HAP-1 (cell line): ENCODE measurements around the gene CNPY4.

Experiments
- DNase-seq, 2 experiments: peaks; one replicate each; pipeline ENCODE4 v3.0.0-alpha.2; 2016 to 2020; ENCODE audit warnings: low spot score in 2 of 2
- H3K27me3 ChIP-seq: fragments of 250-450 bp; sonication (Bioruptor Pico); 2 replicates; pipeline ENCODE4 v1.5.1; 2020; ENCODE audit warnings: low read depth, mild to moderate bottlenecking, moderate library complexity
- H3K36me3 ChIP-seq: fragments of 250-450 bp; sonication (Bioruptor Pico); replicated peaks from 2 replicates; pipeline ENCODE4 v1.5.1; 2020; ENCODE audit warnings: mild to moderate bottlenecking
- H3K4me1 ChIP-seq: fragments of 250-450 bp; sonication (Bioruptor Pico); 2 replicates; pipeline ENCODE4 v1.5.1; 2020; ENCODE audit warnings: mild to moderate bottlenecking
- H3K4me3 ChIP-seq: fragments of 250-450 bp; sonication (Bioruptor Pico); 2 replicates; pipeline ENCODE4 v1.5.1; 2020; ENCODE audit warnings: mild to moderate bottlenecking, moderate library complexity
- H3K9me3 ChIP-seq: fragments of 250-450 bp; sonication (Bioruptor Pico); 2 replicates; pipeline ENCODE4 v1.5.1; 2020; ENCODE audit warnings: mild to moderate bottlenecking, moderate library complexity
- in situ Hi-C: fragments of 300-500 bp; cut with MboI; formaldehyde crosslinking; loops from 3 replicates; pipeline ENCODE4 v1.14.3; 2020; ENCODE audit warnings: low sequenced_read_pairs, inconsistent platforms, mixed read lengths

Gene CNPY4

DNA sequence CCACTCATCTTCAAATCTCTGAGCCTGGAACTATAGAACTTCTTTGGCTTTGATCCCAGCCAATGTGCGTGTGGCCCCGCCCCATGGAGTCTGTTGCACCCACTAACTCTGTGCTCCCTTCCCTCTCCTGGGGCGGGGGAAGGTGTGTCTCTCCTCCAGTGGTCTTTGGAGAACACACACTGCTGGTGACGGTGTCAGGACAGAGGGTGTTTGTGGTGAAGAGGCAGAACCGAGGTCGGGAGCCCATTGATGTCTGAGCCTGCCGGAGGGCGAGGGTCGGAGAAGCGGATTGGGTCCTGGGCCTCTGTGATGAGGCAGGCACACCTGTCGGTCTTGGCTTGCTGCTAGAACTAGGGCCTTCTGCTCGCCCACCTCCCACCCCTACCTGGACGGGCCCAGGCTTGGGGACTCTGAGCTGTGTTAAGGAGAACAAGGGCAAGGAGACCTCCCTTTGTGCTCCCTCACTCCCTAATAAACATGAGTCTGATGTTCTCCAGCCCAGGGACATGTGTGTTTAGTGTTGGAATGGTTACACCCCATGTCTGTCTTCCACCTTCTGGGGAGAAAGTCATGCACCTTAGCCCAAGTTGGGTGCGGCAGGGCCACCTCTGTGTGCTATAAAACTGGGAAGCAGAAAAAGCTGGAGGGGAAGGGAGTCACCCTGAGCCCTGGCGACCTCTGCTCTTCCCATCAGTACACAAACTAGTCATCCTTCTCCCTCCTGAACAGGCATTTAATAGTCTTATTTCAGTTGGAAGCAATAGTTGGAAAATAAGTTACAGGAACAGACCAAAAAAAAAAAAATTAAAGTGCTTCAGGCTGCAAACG is 34.5 kb downstream of the CNPY4 start:
- Histone ChIP-seq H3K27me3 (no peaks in the 10 kb centered on the region), H3K9me3 (no peaks in the 10 kb centered on the region), H3K4me3 (no peak overlapping the region), H3K36me3 (peaks cover 59% of the 10 kb centered on the region), H3K4me1 (peaks cover 15% of the 10 kb centered on the region)
- in situ Hi-C loops: no loop called here
- DNase-seq: no peak

DNA sequence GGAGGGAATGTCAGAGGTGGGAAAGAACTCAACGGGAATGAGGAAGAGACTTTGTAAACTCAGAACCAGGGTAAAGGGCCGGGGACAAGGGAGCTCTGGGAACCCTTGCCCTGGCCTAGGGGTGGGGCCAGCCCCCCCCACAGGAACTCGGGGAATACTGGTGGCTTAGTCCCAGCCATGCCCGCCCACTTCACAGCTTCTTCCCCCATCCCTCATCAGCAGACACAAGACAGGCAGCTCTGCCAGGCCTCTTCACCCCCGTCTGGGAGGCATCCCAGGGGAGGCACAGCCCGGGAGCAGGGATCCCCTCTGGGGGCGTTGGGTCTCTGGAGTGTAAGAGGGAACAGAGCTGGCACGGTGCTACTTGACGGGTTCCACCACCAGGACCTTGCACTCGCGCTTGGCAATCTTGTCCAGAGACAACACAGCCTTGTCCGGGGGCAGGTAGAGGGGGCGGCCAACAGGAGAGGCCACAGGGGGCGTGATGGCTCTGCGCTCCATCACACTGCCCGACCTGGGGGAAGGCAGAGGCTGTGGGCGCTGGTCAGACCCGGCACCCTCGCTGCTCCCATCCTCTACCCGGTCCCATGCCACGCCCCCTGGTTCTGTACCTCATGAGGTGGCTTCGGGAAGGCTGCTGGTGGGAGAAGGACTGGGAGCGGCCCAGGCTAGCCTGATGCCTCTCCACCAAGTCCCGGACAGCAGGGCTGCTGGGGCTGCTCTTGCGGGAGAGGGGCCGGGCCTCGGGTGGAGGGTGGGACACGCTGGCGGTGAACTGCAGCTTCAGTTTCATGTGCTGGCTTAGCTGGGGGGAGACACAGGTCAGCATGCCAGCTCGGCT is 35.4 kb downstream of the CNPY4 start:
- peaks cover 59% of the 10 kb centered on the region for H3K36me3 ChIP-seq
- DNase-seq: no peak
- in situ Hi-C loops: no loop called here

GRCh38 chr7:100155553-100156317 is 36.3 kb downstream of the CNPY4 start:
- DNase-seq: no peak
- Histone ChIP-seq H3K4me3 (no peak overlapping the region), H3K36me3 (peaks cover 54% of the 10 kb centered on the region), H3K27me3 (no peaks in the 10 kb centered on the region), H3K4me1 (peaks cover 5% of the 10 kb centered on the region; the same call in 1 of the 2 replicates), H3K9me3 (no peaks in the 10 kb centered on the region)
- in situ Hi-C loops: no loop called here

More for the DNA sequence above, 35.4 kb downstream of the CNPY4 start:
- Histone ChIP-seq H3K9me3 (no peaks in the 10 kb centered on the region), H3K4me3 (no peak overlapping the region), H3K4me1 (peaks cover 11% of the 10 kb centered on the region), H3K27me3 (no peaks in the 10 kb centered on the region)

DNA sequence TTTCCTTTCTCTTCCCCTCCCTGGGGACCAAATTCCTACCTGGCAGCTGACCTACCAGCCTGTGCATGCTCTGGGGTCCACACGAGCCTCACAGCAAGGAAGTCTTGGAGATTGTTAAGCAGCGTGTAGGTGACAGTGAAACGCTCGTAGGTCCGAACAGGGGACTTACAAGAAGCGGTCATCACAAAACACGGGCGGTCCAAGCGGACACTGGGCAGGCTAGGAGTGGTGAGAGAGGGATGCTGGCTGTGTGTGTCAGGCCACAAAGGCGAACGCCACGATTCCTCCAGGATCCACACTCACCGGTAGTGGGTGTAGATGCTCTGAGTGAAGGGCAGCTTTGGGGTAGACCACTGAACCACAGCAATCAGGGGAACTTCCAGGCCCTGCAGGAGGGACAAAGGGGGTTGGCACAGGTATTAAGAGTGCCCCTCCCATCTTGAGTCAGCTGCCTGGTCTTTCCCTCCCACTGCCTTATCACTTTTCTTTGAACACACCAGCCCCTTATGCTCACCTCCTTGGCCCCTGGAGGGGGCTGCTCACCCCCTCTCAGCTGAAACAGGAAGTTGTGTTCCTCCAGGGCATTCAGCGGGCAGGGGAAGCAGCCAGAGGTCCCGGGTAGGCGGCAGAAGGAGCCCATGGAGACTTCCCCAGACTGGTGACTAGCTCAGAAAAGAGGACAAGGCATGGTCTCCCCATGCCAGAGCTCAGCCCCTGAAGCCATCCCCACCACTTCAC is 37.1 kb downstream of the CNPY4 start:
- H3K4me3 ChIP-seq: peak overlapping the region; percentile 72; the same call in 1 of the 2 replicates
- H3K36me3 ChIP-seq: peaks cover 47% of the 10 kb centered on the region
- no peaks in the 10 kb centered on the region for H3K9me3 ChIP-seq
- DNase-seq: no peak
- H3K27me3 ChIP-seq: no peaks in the 10 kb centered on the region
- peaks cover 5% of the 10 kb centered on the region; the same call in 1 of the 2 replicates for H3K4me1 ChIP-seq
- in situ Hi-C loops: no loop called here

DNA sequence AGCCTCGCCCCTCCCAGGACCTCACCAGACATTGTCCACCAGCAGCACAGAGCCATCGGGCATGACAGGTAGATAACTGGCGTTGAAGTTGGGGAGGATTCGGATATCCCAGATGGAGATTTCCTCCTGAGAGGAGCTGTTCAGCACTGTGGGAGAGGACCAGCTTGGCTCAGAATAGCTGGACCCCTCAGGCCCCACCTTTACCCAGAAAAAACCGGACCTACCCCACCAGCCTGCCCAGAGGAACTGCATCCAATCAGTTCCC is 37.6 kb downstream of the CNPY4 start:
- DNase-seq: no peak
- in situ Hi-C loops: no loop called here
- Histone ChIP-seq H3K9me3 (no peaks in the 10 kb centered on the region), H3K27me3 (no peaks in the 10 kb centered on the region), H3K4me1 (peaks cover 5% of the 10 kb centered on the region; the same call in 1 of the 2 replicates), H3K36me3 (peaks cover 42% of the 10 kb centered on the region), H3K4me3 (peak overlapping the region; percentile 72)

DNA sequence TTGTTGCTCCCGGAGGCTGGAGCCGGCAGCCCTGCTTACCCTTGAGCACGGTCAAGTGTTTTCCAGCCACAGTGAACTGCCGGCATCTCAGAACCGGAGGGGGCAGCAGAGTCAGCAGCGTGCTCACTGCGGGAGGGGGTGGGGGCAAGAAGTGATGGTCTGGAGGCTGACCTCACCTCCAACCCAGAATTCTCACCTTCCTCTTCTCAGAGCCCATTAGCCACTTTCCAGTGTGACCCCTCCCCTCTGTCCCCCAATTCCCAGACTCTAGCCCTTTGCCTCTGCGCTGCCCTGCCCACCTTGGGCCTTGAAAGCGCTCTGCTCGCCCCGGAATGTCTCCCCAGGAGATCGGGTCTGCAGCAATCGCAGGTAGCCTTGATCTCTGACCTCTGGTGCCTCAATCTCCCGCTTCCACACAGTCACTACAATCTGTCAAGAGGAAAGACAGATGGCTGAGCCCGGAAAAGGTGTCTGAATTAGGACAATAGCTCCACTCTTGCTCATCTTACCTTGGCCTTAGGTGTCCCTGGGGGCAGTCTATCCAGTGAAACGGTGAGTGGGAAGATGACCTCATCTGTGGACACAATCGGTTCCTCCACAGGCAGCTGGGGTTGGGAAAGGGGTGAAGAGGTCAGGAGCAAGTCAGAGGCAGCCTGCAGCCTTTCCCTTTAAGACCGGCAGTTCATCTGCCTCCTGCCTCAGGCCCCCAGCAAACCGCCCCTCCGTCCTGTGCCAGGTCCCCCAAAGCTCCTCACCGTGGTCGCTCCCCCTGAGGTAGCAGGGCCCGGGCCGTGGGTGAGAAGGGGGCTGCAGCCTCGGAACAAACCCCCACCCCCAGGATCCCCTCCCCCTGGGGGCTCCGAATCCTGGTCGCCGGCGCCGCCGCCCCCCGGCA is 38.1 kb downstream of the CNPY4 start:
- in situ Hi-C loops: no loop called here
- Histone ChIP-seq H3K36me3 (peaks cover 36% of the 10 kb centered on the region), H3K4me1 (peaks cover 5% of the 10 kb centered on the region; the same call in 1 of the 2 replicates), H3K4me3 (peak overlapping the region; percentile 72), H3K9me3 (no peaks in the 10 kb centered on the region), H3K27me3 (no peaks in the 10 kb centered on the region)
- DNase-seq: peak in 1 of 2 experiments; percentile 60

GRCh38 chr7:100158229-100159098 is 39.0 kb downstream of the CNPY4 start, which contains the start of gene TRAPPC14:
Gene TRAPPC14, minus strand, starts transcription at chr7:100158723. Its CDS starts 224 bp downstream, at chr7:100158499.
- Histone ChIP-seq H3K4me3 (peak within 1 kb of the TSS; percentile 72), H3K27me3 (no peaks in the 10 kb centered on the region), H3K9me3 (no peaks in the 10 kb centered on the region), H3K4me1 (peaks cover 5% of the 10 kb centered on the region; the same call in 1 of the 2 replicates), H3K36me3 (peaks cover 33% of the 10 kb centered on the region)
- in situ Hi-C loops: no loop called here
- peak; percentile 91 to 98 for DNase-seq

DNA sequence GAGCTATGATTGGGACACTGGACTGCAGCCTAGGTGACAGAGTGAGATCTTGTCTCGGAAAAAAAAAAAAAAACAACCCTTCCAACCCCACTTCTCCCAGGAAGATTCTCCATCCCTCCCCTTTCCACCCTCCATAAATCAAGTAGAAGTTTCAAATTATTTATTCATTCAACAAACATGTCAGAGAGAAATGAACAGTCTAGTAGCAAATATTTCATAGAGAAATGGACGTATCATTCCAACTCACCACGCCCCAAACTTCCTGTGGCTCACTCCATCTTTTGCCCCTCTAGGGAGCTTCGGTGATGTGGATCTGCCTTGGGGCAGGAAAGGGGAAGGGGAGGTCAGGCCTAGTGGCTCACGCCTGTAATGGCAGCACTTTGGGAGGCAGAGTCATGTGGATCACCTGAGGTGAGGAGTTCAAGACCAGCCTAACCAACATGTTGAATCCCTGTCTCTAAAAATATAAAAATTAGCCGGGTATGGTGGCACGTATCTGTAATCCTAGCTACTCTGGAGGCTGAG is 39.7 kb downstream of the CNPY4 start:
- no peak for DNase-seq
- no peaks in the 10 kb centered on the region for H3K9me3 ChIP-seq
- in situ Hi-C loops: no loop called here

DNA sequence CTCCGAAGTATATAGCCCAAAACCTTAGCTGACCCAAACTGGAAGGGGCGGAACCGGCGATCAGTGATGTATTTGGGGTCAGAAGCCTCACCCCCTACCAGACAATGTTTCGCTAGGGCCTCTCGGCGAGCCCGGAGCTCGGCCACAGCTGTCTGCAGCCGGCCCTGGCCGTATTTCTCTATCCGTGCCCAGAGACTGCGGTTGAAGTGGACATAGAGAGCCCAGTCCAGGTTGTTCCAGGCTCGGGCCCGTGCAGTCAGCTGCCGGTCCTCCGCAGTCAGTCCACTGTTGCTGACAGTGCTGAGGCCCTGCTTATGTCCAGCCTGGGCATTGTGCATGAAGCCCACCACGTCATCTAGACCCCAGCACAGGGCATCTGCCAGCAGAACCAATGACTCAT is 40.6 kb downstream of the CNPY4 start:
- Histone ChIP-seq H3K9me3 (no peaks in the 10 kb centered on the region), H3K36me3 (peaks cover 20% of the 10 kb centered on the region), H3K4me1 (peaks cover 5% of the 10 kb centered on the region; the same call in 1 of the 2 replicates), H3K27me3 (no peaks in the 10 kb centered on the region), H3K4me3 (no peak overlapping the region)
- in situ Hi-C loops: no loop called here
- no peak for DNase-seq

More for the DNA sequence above, 39.7 kb downstream of the CNPY4 start:
- Histone ChIP-seq H3K36me3 (peaks cover 29% of the 10 kb centered on the region), H3K27me3 (no peaks in the 10 kb centered on the region), H3K4me1 (peaks cover 5% of the 10 kb centered on the region; the same call in 1 of the 2 replicates), H3K4me3 (peak overlapping the region; percentile 72)

GRCh38 chr7:100163006-100163531 is 43.6 kb downstream of the CNPY4 start:
- DNase-seq: no peak
- H3K9me3 ChIP-seq: no peaks in the 10 kb centered on the region
- peaks cover 7% of the 10 kb centered on the region; the same call in 1 of the 2 replicates for H3K27me3 ChIP-seq
- peaks cover 5% of the 10 kb centered on the region for H3K4me1 ChIP-seq
- no peaks in the 10 kb centered on the region for H3K36me3 ChIP-seq
- no peak overlapping the region for H3K4me3 ChIP-seq
- in situ Hi-C loops: no loop called here

GRCh38 chr7:100163871-100164270 is 44.4 kb downstream of the CNPY4 start:
- Histone ChIP-seq H3K36me3 (no peaks in the 10 kb centered on the region), H3K4me1 (peaks cover 13% of the 10 kb centered on the region), H3K9me3 (no peaks in the 10 kb centered on the region), H3K4me3 (no peak overlapping the region), H3K27me3 (peaks cover 7% of the 10 kb centered on the region; the same call in 1 of the 2 replicates)
- in situ Hi-C loops: no loop called here
- DNase-seq: no peak
